ENCODE data around the gene SKOR1. TPM values are rescaled to one million over a fixed set of nuclear protein-coding genes. Genes with fewer than 3 reads are reported as not detected.

The SKOR1 gene
- total RNA-seq, 4 donors from 2014 or later = 1.1 to 2.3 (median 1.5) TPM

- H3K4me1 ChIP-seq = no peaks in the 10 kb centered on the region
- peaks cover 30% of the 10 kb centered on the region for H3K36me3 ChIP-seq
- no peak overlapping the region for H3K27ac ChIP-seq
- no peaks in the 10 kb centered on the region for H3K27me3 ChIP-seq
- DNase-seq (ENCODE audit: low spot score in 2 of 2) = peak; percentile 25 to 56
- no peak overlapping the region for H3K4me3 ChIP-seq
- 94% methylated on average over 7 of the region's 7 CpGs for WGBS
- TF ChIP-seq POLR2AphosphoS5 (IDR thresholded peaks at IDR 0.05) = no peak
- TF ChIP-seq EP300 (IDR thresholded peaks at IDR 0.05) = no peak
- TF ChIP-seq CTCF (IDR thresholded peaks at IDR 0.05) = no peak
- TF ChIP-seq POLR2A (IDR thresholded peaks at IDR 0.05) = no peak
- no peaks in the 10 kb centered on the region for H3K9me3 ChIP-seq
Observed at GRCh38 chr15:67808821-67809220, 16.5 kb upstream of the SKOR1 start.

GRCh38 chr15:67809441-67809840, 15.9 kb upstream of the SKOR1 start:
- H3K4me1 ChIP-seq = no peaks in the 10 kb centered on the region
- no CpG with 5 or more reads among the region's 5 CpGs for WGBS
- TF ChIP-seq EP300 (IDR thresholded peaks at IDR 0.05) (no peak), POLR2A (IDR thresholded peaks at IDR 0.05) (no peak), CTCF (IDR thresholded peaks at IDR 0.05) (no peak), POLR2AphosphoS5 (IDR thresholded peaks at IDR 0.05) (no peak)

GRCh38 chr15:67809866-67810265, 15.4 kb upstream of the SKOR1 start:
- Histone ChIP-seq H3K4me3 (no peak overlapping the region), H3K9me3 (no peaks in the 10 kb centered on the region), H3K27ac (no peak overlapping the region), H3K27me3 (peaks cover under 1% of the 10 kb centered on the region), H3K36me3 (peaks cover 26% of the 10 kb centered on the region), H3K4me1 (no peaks in the 10 kb centered on the region)
- 94% methylated on average over 5 of the region's 6 CpGs for WGBS
- TF ChIP-seq POLR2AphosphoS5 (IDR thresholded peaks at IDR 0.05) (no peak), EP300 (IDR thresholded peaks at IDR 0.05) (no peak), POLR2A (IDR thresholded peaks at IDR 0.05) (no peak), CTCF (IDR thresholded peaks at IDR 0.05) (no peak)
- peak; percentile 27 to 50 for DNase-seq (ENCODE audit: low spot score in 2 of 2)

More at GRCh38 chr15:67809441-67809840, 15.9 kb upstream of the SKOR1 start:
- Histone ChIP-seq H3K36me3 (peaks cover 28% of the 10 kb centered on the region), H3K27ac (no peak overlapping the region), H3K4me3 (no peak overlapping the region), H3K27me3 (no peaks in the 10 kb centered on the region), H3K9me3 (no peaks in the 10 kb centered on the region)
- DNase-seq (ENCODE audit: low spot score in 2 of 2) = peak; percentile 38 to 47

- Histone ChIP-seq H3K4me3 (no peak overlapping the region), H3K36me3 (peaks cover 12% of the 10 kb centered on the region), H3K9me3 (no peaks in the 10 kb centered on the region), H3K27ac (no peak overlapping the region), H3K27me3 (peaks cover 17% of the 10 kb centered on the region), H3K4me1 (no peaks in the 10 kb centered on the region)
- no peak for TF ChIP-seq POLR2A (IDR thresholded peaks at IDR 0.05)
- 72% methylated on average over 11 of the region's 11 CpGs for WGBS
- peak; percentile 46 to 72 for DNase-seq (ENCODE audit: low spot score in 2 of 2)
Observed at GRCh38 chr15:67812241-67812644, 13.1 kb upstream of the SKOR1 start.

GRCh38 chr15:67813104-67813634, 12.1 kb upstream of the SKOR1 start:
- Histone ChIP-seq H3K27me3 (peaks cover 26% of the 10 kb centered on the region), H3K4me1 (no peaks in the 10 kb centered on the region), H3K27ac (no peak overlapping the region), H3K36me3 (peaks cover 9% of the 10 kb centered on the region), H3K9me3 (no peaks in the 10 kb centered on the region), H3K4me3 (no peak overlapping the region)
- DNase-seq (ENCODE audit: low spot score in 2 of 2) = peak in 1 of 2 donors; percentile 43
- TF ChIP-seq POLR2A (IDR thresholded peaks at IDR 0.05) (no peak), CTCF (IDR thresholded peaks at IDR 0.05) (no peak), EP300 (IDR thresholded peaks at IDR 0.05) (no peak), POLR2AphosphoS5 (IDR thresholded peaks at IDR 0.05) (no peak)
- 85% methylated on average over 3 of the region's 3 CpGs for WGBS

Data from suprapubic skin (tissue), 4 donors.